ENCODE measurements around the gene KDM4C. TPM values are rescaled to one million over a fixed set of nuclear protein-coding genes. Genes with fewer than 3 reads are reported as not detected.

The KDM4C gene
- total RNA-seq, 1 experiment from 2014 or later = 16.8 TPM

GRCh38 chr9:7135735-7136134, 378.0 kb downstream of the KDM4C start:
- ChIA-PET POLR2A (no interaction called here), RAD21 (ENCODE audit: low non-redundant PET in 1 of 2, low total read pairs in 2 of 2, uncharacterized antibody in 2 of 2, unreplicated experiment in 2 of 2) (no interaction called here), CTCF (no interaction called here)
- Histone ChIP-seq H3K79me2 (ENCODE audit: insufficient read depth, low read length) (no peaks in the 10 kb centered on the region), H3K4me2 (ENCODE audit: low read length) (no peak overlapping the region), H3K4me3 (replicated peaks in 1 of 2; ENCODE audit: low read depth in 1 of 2, low read length in 2 of 2) (no peak overlapping the region), H3K4me1 (ENCODE audit: control insufficient read depth in 1 of 2, insufficient read depth in 2 of 2, low read length in 2 of 2) (no peaks in the 10 kb centered on the region), H4K20me1 (ENCODE audit: insufficient read depth) (no peaks in the 10 kb centered on the region), H3K9me2 (ENCODE audit: insufficient read depth) (no peaks in the 10 kb centered on the region), H3K27ac (ENCODE audit: low read depth, low read length) (no peak overlapping the region), H3K36me3 (ENCODE audit: control insufficient read depth in 1 of 2, insufficient read depth in 2 of 2, low read length in 2 of 2) (no peaks in the 10 kb centered on the region), H3K27me3 (ENCODE audit: insufficient read depth, low read length) (no peaks in the 10 kb centered on the region), H3K9ac (ENCODE audit: low read length) (no peak overlapping the region), H3K9me3 (ENCODE audit: control insufficient read depth in 1 of 2, insufficient read depth in 1 of 2, low read depth in 1 of 2, low read length in 2 of 2) (no peaks in the 10 kb centered on the region), H2AFZ (ENCODE audit: low read depth, low read length, poor library complexity, severe bottlenecking) (no peak overlapping the region)
- no peak for TF ChIP-seq YY1 (IDR thresholded peaks at IDR 0.05; ENCODE audit: extremely low read depth, insufficient replicate concordance, low read depth, low read length)
- TF ChIP-seq CTCF (IDR thresholded peaks at IDR 0.05 in 2 of 3, conservative IDR thresholded peaks at IDR 0.05 in 1 of 3; ENCODE audit: borderline replicate concordance in 1 of 3, insufficient read depth in 1 of 3, low read depth in 2 of 3, low read length in 2 of 3) = 0 out of 6 replicates have a peak, but pooled peaks of 1 of the 3 experiments have one; percentile 8
- DNase-seq (ENCODE audit: low read depth, low spot score) = no peak
- BruUV-seq (replicated peaks) = no TSS peak
- no peak for ATAC-seq
- intact Hi-C loops (cut with micrococcal nuclease) = no loop called here

GRCh38 chr9:7137040-7137439, 379.3 kb downstream of the KDM4C start:
- Histone ChIP-seq H3K4me3 (replicated peaks in 1 of 2; ENCODE audit: low read depth in 1 of 2, low read length in 2 of 2) (no peak overlapping the region), H3K4me1 (ENCODE audit: control insufficient read depth in 1 of 2, insufficient read depth in 2 of 2, low read length in 2 of 2) (no peaks in the 10 kb centered on the region), H3K79me2 (ENCODE audit: insufficient read depth, low read length) (no peaks in the 10 kb centered on the region), H3K4me2 (ENCODE audit: low read length) (no peak overlapping the region), H3K27ac (ENCODE audit: low read depth, low read length) (no peak overlapping the region), H3K9ac (ENCODE audit: low read length) (no peak overlapping the region), H3K9me3 (ENCODE audit: control insufficient read depth in 1 of 2, insufficient read depth in 1 of 2, low read depth in 1 of 2, low read length in 2 of 2) (no peaks in the 10 kb centered on the region), H2AFZ (ENCODE audit: low read depth, low read length, poor library complexity, severe bottlenecking) (no peak overlapping the region), H4K20me1 (ENCODE audit: insufficient read depth) (no peaks in the 10 kb centered on the region), H3K27me3 (ENCODE audit: insufficient read depth, low read length) (no peaks in the 10 kb centered on the region), H3K9me2 (ENCODE audit: insufficient read depth) (no peaks in the 10 kb centered on the region), H3K36me3 (ENCODE audit: control insufficient read depth in 1 of 2, insufficient read depth in 2 of 2, low read length in 2 of 2) (no peaks in the 10 kb centered on the region)
- ChIA-PET CTCF (no interaction called here), RAD21 (ENCODE audit: low non-redundant PET in 1 of 2, low total read pairs in 2 of 2, uncharacterized antibody in 2 of 2, unreplicated experiment in 2 of 2) (no interaction called here), POLR2A (no interaction called here)
- DNase-seq (ENCODE audit: low read depth, low spot score) (no peak), ATAC-seq (no peak)
- intact Hi-C loops (cut with micrococcal nuclease) = no loop called here
- no TSS peak for BruUV-seq (replicated peaks)
- TF ChIP-seq SRF (IDR thresholded peaks at IDR 0.05; ENCODE audit: low read depth) = no peak
- TF ChIP-seq EGR1 (IDR thresholded peaks at IDR 0.05; ENCODE audit: low read depth) = no peak
- TF ChIP-seq FOSL1 (IDR thresholded peaks at IDR 0.05; ENCODE audit: low read depth) = no peak
- TF ChIP-seq YY1 (IDR thresholded peaks at IDR 0.05; ENCODE audit: extremely low read depth, insufficient replicate concordance, low read depth, low read length) = no peak
- TF ChIP-seq CTCF (IDR thresholded peaks at IDR 0.05 in 2 of 3, conservative IDR thresholded peaks at IDR 0.05 in 1 of 3; ENCODE audit: borderline replicate concordance in 1 of 3, insufficient read depth in 1 of 3, low read depth in 2 of 3, low read length in 2 of 3) = no peak
- no peak for TF ChIP-seq ZBTB33 (IDR thresholded peaks at IDR 0.05; ENCODE audit: extremely low read depth, insufficient replicate concordance, low read length)
- no peak for TF ChIP-seq REST (IDR thresholded peaks at IDR 0.05; ENCODE audit: low read depth)
- no peak for TF ChIP-seq ELF1 (IDR thresholded peaks at IDR 0.05; ENCODE audit: borderline replicate concordance, low read depth)
